Measurements from ENCODE around the gene MBD3. TPM values are rescaled to one million over a fixed set of nuclear protein-coding genes. Genes with fewer than 3 reads are reported as not detected.

The MBD3 gene
- total RNA-seq, 1 donor from 2014 or later = 111 TPM

DNA sequence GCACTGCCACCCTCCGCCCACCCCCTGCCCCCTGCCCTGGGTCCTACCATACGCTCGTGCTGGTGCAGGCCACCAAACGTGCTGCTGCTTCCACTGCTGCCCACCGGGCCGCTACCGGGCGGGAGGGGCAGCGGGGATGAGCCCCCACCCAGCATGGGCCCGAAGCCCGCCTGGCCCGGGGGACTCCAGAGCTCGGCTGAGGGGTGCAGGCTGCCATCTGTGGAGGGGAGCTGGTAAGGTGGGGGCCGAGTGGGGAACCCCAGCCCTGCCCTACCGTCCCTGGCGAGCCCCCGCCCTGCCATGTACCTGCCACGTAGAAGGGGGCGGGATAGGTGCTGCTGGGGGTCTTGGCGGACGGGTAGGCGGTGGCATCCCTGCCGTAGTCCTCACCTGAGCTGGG lies 29.3 kb upstream of the MBD3 start:
- Mint-ChIP-seq H3K4me3 (no peak overlapping the region), H3K36me3 (peaks cover 29% of the 10 kb centered on the region), H3K27me3 (ENCODE audit: low read depth) (no peaks in the 10 kb centered on the region), H3K4me1 (peaks cover 5% of the 10 kb centered on the region), H3K9me3 (no peaks in the 10 kb centered on the region), H3K27ac (no peak overlapping the region)
- TF ChIP-seq, protein P1, sequence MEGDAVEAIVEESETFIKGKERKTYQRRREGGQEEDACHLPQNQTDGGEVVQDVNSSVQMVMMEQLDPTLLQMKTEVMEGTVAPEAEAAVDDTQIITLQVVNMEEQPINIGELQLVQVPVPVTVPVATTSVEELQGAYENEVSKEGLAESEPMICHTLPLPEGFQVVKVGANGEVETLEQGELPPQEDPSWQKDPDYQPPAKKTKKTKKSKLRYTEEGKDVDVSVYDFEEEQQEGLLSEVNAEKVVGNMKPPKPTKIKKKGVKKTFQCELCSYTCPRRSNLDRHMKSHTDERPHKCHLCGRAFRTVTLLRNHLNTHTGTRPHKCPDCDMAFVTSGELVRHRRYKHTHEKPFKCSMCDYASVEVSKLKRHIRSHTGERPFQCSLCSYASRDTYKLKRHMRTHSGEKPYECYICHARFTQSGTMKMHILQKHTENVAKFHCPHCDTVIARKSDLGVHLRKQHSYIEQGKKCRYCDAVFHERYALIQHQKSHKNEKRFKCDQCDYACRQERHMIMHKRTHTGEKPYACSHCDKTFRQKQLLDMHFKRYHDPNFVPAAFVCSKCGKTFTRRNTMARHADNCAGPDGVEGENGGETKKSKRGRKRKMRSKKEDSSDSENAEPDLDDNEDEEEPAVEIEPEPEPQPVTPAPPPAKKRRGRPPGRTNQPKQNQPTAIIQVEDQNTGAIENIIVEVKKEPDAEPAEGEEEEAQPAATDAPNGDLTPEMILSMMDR (IDR thresholded peaks at IDR 0.05; ENCODE audit: unreplicated experiment) = no peak
- no peak for DNase-seq (ENCODE audit: low spot score in 2 of 2, unreplicated experiment in 2 of 2)

DNA sequence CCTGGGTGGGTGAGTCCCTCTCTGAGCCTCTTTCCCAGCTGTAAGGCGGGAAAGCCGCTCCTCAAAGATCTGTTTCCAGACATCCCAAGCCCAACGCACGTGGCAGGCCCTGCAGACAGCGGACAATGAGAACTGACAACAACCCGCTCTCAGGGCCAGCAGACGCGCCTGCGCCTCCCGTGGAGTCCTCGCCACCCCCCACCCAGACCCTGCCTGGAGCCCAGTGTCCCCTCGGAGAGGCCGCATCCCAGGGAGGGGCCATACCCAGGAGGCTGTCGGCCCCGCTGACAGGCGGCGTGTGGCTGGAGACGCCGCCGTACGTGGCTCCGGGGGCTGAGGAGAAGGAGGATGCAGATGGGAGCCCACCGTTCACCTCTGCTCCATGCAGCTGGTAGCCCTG lies 28.9 kb upstream of the MBD3 start:
- H3K4me1 Mint-ChIP-seq = peaks cover 5% of the 10 kb centered on the region
- H3K36me3 Mint-ChIP-seq = peaks cover 34% of the 10 kb centered on the region
- TF ChIP-seq, protein P1 (IDR thresholded peaks at IDR 0.05; ENCODE audit: unreplicated experiment) = no peak
- no peak overlapping the region for H3K27ac Mint-ChIP-seq
- no peak for DNase-seq (ENCODE audit: low spot score in 2 of 2, unreplicated experiment in 2 of 2)
- H3K4me3 Mint-ChIP-seq = no peak overlapping the region
- H3K9me3 Mint-ChIP-seq = no peaks in the 10 kb centered on the region
- H3K27me3 Mint-ChIP-seq (ENCODE audit: low read depth) = no peaks in the 10 kb centered on the region

DNA sequence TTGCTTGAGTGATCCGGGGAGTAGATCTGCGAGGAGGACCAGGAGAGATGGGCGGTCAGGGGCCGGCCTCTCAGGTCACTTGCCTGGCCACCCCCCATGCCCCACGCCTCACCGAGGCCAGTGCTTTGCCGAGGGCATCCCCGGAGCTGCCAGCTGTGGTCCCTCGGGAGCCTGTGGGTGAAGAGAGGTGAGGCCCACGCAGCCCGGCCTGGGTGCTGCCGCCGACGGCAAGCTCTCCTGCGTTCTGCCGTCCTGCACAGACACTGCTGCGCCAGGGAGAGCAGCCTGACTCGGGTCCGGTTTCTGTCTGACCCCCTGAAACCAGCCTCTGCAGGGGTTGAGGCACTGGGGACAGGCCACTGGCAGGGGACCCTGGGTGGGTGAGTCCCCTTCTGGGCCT lies 28.4 kb upstream of the MBD3 start:
- H3K27me3 Mint-ChIP-seq (ENCODE audit: low read depth) = no peaks in the 10 kb centered on the region
- TF ChIP-seq, protein P1 (IDR thresholded peaks at IDR 0.05; ENCODE audit: unreplicated experiment) = no peak

DNA sequence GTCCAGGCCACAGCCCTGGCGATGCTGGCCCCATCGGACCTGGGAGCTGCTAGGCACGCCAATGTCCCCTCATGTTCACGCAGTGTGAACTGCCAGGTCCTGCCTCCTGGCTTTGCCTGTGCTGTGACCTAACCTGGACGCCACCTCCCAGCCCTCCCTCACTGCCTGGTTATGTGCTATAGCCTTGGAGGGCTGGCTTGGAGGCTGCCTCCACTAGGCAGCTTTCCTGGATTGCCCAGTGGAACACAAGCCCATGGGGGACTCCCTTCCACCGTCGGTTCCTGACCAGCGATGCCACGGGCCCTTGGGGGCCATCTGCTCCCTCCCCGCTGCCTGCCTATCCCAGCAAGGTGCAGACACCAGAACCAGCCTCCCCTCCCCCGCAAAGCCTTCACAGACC lies 27.8 kb upstream of the MBD3 start:
- TF ChIP-seq, protein P1 (IDR thresholded peaks at IDR 0.05; ENCODE audit: unreplicated experiment) = no peak
- no peaks in the 10 kb centered on the region for H3K9me3 Mint-ChIP-seq

More for the DNA sequence above, 28.4 kb upstream of the MBD3 start:
- Mint-ChIP-seq H3K4me1 (peaks cover 5% of the 10 kb centered on the region), H3K4me3 (no peak overlapping the region), H3K36me3 (peaks cover 36% of the 10 kb centered on the region), H3K27ac (no peak overlapping the region), H3K9me3 (no peaks in the 10 kb centered on the region)
- no peak for DNase-seq (ENCODE audit: low spot score in 2 of 2, unreplicated experiment in 2 of 2)

DNA sequence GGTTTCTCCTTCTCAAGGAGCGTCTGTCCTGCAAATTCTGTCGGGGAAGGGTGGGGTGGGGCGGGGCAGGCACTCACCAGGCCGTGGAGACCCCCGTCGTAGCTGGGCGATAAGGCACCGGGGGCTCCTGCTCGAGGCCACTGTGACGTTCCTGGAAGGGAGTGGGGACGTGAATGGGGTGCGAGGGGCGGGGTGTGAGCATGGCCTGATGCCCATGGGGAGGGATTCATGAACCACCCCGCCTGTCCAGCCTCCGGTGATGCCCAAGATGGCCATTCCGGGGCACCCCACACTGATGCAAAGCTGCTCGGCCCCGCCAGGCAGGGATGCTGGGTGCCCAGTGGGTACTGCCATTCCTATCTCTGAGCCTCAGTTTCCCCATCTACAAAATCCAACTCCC lies 27.0 kb upstream of the MBD3 start:
- Mint-ChIP-seq H3K9me3 (no peaks in the 10 kb centered on the region), H3K27me3 (ENCODE audit: low read depth) (no peaks in the 10 kb centered on the region), H3K27ac (no peak overlapping the region), H3K4me1 (peaks cover 5% of the 10 kb centered on the region), H3K4me3 (no peak overlapping the region), H3K36me3 (peaks cover 40% of the 10 kb centered on the region)
- no peak for DNase-seq (ENCODE audit: low spot score in 2 of 2, unreplicated experiment in 2 of 2)
- TF ChIP-seq, protein P1 (IDR thresholded peaks at IDR 0.05; ENCODE audit: unreplicated experiment) = no peak

More for the DNA sequence above, 27.8 kb upstream of the MBD3 start:
- Mint-ChIP-seq H3K27me3 (ENCODE audit: low read depth) (no peaks in the 10 kb centered on the region), H3K36me3 (peaks cover 38% of the 10 kb centered on the region), H3K4me1 (peaks cover 5% of the 10 kb centered on the region), H3K27ac (no peak overlapping the region), H3K4me3 (no peak overlapping the region)
- DNase-seq (ENCODE audit: low spot score in 2 of 2, unreplicated experiment in 2 of 2) = no peak

DNA sequence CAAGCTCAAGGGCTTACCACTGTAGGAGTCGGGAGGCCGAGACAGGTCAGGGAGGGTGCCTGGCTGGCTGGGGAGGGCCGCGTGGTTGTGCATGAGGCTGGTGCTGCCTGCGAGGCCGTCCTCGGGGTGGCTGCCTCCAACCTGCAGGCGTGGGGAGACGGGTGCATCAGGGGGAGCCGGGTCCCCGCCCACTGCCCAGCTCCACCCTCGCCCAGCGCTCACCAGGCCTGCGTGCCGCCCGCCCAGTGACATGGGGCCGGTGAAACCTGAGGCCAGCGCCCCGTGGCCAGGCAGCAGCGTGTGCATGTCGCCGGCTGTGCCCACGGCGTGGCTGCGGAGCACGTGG lies 26.4 kb upstream of the MBD3 start:
- H3K36me3 Mint-ChIP-seq = peaks cover 41% of the 10 kb centered on the region
- H3K4me1 Mint-ChIP-seq = peaks cover 5% of the 10 kb centered on the region
- DNase-seq (ENCODE audit: low spot score in 2 of 2, unreplicated experiment in 2 of 2) = no peak
- no peak overlapping the region for H3K4me3 Mint-ChIP-seq
- H3K27me3 Mint-ChIP-seq (ENCODE audit: low read depth) = no peaks in the 10 kb centered on the region
- TF ChIP-seq, protein P1 (IDR thresholded peaks at IDR 0.05; ENCODE audit: unreplicated experiment) = no peak
- no peaks in the 10 kb centered on the region for H3K9me3 Mint-ChIP-seq
- no peak overlapping the region for H3K27ac Mint-ChIP-seq

Data from mesothelial cell of epicardium (in vitro differentiated cells).